GM21717 (cell line): ENCODE measurements around the gene SHANK3.

Experiments
- ATAC-seq: cut with Tn5 transposase; IDR thresholded peaks from one replicate; pipeline ENCODE4 v1.9.1; 2021; ENCODE audit warnings: mild to moderate bottlenecking, moderate library complexity; ENCODE audit not compliant: unreplicated experiment

The SHANK3 gene

DNA sequence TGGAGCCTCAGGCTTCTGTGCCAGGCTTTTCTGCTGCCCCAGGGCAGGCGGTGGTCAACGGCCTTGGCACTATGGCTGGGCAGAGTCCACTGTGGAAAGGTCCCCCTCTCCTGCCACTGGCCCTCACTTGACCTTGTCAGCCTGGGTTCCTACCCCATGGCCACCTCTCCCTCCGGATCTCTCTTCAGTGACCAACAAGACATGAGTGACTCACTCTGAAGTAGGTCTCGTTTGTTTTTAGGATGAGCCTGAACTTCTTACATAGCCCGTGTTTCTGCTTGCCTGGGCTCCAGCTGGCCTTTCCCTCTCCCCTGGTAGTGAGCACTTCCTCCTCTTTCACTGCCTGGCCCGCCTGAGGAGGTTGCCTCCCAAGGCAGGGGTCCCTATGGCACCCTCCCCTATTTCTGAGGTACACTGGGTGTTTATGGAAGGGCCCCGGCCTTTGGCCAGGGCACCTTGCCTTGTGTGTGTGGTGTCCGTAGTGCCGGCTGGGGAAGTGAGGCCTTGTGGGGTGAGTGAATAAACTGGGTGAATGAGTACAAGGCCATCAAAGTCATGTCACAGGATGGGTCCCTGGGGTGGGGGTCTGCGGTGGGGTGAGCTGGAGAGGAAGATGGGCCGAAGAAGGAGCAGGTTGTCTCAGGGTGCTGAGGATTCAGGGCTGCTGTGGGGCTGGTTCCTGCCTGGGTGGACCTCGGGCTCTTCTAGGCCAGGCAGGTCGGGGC lies 5.0 kb downstream of the SHANK3 start:
- no peak for ATAC-seq

DNA sequence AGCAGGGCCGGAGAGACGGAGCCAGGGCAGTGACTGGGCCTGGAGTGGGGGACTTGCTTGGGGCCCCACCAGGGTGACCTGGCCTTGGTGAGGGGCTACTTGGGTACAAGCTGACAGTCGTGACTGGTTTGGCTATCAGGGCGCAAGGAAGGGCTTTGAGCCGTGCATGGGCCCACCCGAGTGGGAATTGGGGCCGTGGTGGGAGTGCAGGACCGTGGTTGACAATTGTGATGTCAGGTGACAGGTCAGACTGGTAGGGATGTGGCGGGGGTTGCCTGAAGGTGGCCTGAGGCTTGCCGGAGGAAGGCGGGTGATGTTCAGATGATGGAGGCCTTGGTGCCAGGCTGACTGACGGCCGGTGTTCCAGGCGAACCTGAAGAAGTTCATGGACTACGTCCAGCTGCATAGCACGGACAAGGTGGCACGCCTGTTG lies 5.6 kb downstream of the SHANK3 start:
- ATAC-seq = no peak

DNA sequence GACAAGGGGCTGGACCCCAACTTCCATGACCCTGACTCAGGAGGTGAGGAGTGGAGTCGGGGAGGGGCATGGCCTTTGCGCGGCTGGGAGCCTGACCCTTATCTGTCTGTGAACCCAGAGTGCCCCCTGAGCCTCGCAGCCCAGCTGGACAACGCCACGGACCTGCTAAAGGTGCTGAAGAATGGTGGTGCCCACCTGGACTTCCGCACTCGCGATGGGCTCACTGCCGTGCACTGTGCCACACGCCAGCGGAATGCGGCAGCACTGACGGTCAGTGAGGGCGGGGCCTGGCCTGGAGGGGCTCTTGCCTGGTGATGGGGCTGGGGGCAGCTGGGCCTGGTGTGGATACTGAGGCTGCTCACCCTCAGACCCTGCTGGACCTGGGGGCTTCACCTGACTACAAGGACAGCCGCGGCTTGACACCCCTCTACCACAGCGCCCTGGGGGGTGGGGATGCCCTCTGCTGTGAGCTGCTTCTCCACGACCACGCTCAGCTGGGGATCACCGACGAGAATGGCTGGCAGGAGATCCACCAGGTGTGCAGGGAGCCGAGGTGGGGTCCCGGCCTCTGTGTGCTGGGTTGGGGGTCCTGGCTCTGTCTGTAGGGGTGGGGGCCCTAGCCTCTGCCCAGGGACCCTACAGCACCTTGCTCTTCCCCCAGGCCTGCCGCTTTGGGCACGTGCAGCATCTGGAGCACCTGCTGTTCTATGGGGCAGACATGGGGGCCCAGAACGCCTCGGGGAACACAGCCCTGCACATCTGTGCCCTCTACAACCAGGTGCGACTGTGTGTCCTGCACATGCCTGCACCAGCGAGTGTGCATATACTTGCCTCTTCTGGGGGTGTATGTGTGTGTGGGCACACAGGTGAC lies 6.3 kb downstream of the SHANK3 start:
- ATAC-seq = no peak

DNA sequence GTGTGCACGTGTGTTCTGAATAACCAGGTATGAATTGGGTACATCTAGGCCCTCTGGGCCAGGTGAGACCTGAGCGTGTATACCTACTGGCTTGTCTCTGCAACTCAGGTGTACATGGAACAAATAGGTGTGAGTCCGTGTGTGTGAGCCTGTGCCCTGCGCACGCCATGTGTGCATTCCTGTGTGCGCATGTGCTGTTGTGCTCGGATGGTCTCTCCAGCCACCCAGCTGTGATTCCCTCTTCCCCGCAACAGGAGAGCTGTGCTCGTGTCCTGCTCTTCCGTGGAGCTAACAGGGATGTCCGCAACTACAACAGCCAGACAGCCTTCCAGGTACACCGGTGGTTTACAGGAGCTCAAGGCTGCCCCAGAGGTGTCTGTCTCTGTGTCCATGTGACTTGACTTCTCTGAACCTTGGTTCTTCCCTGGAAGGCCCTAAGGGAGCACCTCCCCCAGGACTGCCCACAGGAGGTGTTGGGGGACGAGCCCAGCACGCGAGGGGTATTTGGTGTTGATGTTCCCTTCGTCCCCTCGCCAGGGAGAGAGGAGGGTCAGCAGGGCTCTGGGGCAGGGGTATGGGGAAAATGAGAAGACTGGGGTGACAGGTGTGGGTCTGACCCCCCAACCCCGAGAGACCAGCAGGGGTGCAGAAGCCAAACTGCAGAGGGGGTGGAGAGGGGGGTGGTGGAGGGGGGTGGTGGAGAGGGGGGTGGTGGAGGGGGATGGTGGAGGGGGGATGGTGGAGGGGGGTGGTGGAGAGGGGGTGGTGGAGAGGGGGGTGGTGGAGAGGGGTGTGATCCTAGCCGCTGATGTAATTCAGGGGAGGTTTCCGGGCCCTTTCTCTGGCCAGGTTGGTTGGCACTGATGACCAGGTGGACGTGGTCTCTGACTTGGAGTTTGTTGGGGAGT lies 10.7 kb downstream of the SHANK3 start:
- no peak for ATAC-seq

DNA sequence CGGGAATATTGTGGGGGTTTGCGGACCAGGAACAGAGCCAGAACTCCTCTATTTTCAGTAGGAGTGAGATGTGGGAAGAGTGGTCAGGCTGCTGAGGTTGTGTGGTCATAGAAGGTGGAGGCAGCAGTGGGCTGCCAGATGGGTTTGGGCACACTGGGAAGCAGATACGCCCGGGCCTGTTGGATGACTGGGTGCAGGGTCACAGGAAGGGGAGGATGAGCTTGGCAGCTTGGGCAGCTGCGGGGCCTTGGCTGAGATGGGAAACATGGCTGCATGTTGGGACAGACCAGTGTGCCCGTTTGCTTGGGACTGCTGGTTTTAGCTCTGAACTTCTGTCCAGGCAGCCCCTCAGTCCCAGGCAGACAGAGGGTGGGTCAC lies 11.4 kb downstream of the SHANK3 start:
- ATAC-seq = no peak

DNA sequence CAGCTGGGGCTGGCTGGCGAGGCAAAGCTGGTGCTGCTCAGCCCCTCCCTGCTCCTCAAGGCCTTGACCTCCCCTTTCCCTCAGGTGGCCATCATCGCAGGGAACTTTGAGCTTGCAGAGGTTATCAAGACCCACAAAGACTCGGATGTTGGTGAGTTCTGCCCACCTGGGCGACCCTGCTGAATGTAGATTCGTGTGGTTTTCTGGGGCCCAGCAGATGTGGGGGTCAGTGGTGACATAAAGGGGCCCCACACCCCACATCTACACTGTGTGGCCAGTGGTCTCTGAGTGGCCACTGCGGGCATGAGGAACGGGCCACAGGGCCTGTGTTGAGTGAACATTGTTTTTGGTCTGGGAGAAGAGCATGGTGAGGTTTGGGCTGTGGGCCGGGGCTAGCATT lies 11.9 kb downstream of the SHANK3 start:
- no peak for ATAC-seq

DNA sequence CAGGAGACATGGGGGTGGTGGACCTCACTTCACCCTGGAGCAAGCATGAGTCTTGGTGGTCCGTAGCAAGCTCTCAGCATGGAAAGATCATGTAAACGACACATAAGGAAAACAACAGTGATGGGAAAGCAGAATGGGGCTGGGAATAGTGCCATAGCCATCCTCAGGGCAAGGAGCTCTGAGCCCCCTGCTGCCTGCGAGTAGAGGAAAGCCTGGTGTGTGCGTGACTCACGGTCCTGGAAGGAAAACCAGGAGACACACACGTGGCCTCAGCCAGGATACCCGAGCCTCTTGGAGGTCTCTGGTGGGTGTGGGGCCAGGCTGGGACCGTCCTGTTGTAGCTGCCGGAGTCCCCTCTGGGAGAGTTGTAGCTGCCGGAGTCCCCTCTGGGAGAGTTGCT lies 12.4 kb downstream of the SHANK3 start:
- no peak for ATAC-seq

DNA sequence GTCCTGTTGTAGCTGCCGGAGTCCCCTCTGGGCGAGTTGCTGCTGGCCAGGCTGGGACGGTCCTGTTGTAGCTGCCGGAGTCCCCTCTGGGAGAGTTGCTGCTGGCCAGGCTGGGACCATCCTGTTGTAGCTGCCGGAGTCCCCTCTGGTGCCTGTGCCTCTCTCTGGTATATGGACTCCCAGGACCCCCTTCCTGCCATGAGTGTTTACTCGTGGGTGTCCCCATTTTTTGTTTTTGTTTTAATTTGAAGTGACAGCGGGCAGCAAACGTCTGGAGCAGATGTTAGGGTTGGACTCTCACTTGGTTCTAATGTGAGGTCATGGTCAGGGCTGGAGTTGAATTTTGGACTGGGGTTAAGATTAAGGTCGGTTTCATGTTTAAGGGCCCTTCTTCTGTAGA lies 14.2 kb downstream of the SHANK3 start:
- ATAC-seq = no peak

DNA sequence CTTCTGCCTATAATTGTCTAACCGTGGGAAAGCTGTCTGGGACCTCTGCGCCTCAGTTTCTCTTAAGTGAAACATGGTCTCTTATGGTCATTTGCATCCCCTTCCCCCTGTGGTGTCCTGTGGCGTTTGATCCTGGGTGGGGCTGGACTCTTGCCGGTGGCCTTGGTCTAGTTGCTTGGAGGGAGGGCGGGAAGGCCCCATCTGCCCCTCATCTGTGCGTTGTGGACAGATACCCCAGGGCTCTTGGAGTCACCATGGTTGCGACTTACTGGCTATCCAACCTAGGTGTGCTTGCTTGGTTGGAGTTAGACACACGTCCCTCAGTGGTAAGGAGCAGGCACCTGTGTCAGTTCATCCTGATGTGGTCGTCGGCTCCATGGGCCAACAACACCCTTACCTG lies 15.2 kb downstream of the SHANK3 start:
- no peak for ATAC-seq

DNA sequence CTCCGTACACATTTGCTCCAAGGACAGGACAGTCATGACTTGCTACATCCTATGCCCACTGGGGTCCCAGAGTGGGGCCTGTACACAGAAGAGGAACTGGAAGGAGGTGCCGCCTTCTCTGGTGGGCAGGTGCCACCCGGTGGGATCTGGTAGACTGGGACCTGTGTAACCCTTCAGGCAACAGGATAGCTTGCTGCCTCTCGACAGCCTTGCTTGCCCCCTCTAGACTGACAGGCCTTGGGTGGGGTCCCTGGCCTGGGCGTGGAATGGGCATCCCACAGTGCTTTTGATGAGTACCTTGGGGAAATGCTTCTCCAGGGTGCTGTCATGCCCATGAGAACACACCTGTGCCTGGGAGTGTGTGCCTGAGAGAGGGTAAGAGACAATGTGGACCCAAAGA lies 15.8 kb downstream of the SHANK3 start:
- no peak for ATAC-seq

DNA sequence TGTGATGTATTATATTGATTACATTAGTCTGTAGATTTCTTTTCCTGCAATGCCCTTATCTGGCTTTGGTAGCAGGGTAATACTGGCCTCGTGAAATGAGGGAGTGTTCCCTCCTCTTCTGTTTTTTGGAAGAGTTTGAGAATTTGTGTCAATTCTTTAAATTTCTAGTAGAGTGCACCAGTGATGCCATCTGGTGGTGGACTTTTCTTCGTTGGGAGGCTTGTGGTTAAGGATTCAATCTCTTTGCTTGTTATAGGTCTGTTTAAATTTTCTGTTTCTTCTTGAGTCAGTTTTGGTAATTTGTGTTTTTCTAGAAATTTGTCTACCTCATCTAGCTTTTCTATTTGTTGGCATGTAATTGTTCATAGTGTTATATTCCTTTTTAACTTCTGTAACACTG lies 18.9 kb downstream of the SHANK3 start:
- no peak for ATAC-seq

DNA sequence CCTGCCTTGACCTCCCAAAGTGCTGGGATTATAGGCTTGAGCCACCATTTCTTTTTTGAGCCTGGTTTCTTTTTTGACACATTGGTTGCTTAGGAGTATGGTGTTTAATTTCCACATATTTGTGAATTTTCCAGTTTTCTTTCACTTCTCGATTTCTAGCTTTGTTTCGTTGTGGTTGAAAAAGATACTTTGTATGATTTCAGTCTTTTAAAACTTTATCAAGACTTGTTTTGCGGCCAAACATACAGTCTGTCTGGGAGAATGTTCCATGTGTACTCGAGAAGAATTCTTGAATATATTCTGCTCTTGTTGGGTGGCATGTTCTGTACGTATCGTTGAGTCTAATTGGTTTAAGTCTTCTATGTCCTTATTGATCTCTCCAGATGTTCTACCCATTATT lies 20.8 kb downstream of the SHANK3 start:
- no peak for ATAC-seq

DNA sequence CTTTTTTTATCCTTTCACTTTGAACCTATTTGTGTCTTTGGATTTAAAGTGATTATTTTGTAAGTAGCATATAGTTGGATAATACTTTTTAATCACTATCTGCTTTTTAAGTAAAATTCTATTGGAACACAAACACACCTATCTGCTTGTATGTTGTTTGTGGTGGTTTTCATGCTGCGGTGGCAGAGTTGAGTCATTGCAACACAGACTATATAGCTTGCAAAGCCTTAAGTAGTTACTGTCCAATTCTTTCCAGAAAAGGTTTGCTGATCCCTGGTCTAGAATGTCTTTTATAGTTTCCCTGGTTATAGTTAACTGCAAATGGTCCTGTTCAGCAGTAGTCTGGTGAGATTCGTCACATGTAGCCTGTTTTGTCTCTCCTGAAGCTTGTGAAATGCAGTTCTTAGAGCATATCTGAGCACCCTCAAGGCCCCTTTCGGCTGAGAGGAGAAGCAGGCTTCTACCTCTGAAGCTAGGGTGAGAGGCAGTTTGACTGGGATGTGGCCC lies 21.5 kb downstream of the SHANK3 start:
- ATAC-seq = no peak

DNA sequence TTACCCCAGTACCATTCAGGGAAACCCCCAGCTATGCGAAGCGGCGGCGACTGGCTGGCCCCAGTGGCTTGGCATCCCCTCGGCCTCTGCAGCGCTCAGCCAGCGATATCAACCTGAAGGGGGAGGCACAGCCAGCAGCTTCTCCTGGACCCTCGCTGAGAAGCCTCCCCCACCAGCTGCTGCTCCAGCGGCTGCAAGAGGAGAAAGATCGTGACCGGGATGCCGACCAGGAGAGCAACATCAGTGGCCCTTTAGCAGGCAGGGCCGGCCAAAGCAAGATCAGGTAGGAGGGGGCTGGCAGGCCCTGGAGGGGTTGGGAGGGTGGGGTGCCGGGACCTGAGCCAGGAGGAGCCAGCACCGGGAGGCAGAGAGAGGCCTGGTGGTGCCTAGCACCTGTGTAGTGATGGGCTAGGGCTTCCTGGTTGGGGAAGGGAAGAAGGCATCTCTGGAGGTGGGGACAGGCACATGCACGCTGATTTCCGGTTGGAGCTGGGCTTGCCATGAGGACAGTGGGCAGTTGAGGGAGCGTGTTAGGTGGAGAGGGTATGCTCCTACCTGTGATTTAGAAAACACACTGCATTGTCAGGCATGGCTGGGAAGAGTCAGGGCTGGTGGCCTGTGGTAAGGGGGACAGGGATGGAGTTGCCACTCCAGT lies 22.3 kb downstream of the SHANK3 start:
- no peak for ATAC-seq

DNA sequence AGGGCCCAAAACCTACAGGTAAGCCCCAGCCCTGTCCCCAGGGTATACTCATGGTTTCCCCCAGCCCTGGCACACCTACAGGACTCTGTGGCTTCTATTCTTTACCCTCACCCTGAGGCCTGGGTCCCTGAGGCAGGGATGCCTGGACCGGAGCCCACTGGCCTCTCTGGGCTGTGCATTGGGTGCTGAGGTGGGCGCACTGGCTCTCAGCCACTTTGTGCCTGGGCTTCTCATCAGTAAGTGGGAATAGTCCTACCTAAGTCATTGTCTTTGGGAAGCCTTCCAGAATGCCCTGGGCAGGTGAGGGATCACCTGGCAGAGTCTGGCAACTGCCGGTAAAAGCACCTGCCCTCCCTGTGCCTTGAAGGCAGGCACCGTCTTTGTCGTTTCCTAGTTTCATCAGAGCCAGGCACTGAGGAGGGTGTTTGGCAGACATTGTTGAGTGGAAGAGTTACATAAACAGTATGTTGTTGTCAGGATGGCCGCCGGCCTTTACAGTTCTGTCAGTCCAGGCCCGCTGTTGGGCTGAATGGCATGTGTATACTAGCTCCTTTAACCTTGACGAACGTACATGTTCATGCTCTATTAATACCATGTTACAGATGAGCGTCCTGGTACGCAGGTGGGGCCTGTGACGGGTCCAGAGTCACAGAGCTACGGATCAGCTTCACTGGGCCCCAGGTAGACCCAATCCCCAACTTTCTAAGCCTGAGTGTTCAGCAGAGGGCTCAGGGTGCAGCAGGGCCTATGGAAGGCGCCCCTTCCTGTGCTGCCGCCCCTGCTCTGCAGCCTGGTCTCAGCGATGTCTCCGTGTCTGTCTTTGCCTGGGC lies 23.0 kb downstream of the SHANK3 start:
- ATAC-seq = no peak

DNA sequence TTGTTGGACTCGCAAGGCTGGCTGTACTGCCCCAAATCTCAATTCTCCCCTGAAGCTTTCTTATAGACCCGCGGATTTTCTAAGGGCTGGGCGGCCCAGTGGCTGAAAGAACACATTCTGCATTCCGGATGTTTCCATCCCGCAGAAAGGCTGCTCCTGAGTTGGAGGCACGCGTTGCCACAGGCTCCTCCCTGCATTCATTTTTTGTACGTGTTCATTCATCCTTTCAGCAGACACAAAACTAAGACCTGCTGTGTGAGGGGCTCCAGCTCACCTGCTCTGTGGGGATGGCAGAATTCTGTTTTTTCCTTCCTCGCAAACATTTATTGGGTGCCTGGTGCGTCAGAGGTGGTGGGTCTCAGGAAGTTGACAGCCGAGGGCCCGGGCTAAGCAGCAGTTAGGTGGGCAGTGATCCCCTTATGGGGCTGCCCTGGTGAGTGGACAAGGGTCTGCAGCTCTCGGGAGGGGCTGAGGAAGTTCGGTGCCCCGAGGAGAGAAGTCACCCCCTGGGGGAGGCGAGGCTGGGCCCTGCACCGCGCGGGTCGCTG lies 23.7 kb downstream of the SHANK3 start:
- no peak for ATAC-seq

DNA sequence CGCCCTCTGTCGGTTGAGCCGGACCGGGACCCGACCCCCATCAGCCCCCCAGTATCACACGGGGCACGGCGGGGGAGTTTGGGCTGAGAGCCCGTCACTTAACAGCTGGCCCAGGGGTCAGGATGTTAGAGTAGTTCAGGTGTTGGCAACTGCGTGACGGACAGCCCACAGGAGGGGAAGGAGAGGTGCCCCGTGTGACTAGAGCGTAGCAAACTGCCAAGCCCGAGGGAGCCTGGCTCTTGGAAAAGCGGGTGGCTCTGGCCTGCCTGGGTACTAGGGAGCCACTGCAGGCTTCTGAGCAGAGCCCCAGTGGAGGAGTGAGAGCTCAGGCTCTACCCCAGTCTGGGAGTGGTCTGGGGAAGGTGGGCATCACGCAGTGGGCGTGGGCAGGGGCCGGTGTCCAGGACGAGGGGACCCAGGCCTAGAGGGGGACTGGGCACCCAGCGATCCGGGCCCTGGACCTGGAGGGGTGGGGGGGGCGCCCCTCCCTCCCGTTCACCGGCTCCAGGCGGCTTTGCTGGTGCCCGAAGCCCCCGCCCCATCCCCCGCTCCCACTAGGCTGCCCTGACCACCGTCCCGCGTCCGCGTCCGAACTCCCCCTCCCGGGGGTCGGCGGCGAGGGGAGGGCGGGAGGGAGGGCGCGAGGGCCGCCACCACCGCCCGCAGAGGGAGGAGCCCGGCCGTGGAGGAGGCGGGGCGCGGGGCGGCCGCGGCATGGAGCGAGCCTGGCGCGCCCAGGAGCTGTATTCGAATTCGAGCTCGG lies 24.4 kb downstream of the SHANK3 start:
- ATAC-seq = no peak

DNA sequence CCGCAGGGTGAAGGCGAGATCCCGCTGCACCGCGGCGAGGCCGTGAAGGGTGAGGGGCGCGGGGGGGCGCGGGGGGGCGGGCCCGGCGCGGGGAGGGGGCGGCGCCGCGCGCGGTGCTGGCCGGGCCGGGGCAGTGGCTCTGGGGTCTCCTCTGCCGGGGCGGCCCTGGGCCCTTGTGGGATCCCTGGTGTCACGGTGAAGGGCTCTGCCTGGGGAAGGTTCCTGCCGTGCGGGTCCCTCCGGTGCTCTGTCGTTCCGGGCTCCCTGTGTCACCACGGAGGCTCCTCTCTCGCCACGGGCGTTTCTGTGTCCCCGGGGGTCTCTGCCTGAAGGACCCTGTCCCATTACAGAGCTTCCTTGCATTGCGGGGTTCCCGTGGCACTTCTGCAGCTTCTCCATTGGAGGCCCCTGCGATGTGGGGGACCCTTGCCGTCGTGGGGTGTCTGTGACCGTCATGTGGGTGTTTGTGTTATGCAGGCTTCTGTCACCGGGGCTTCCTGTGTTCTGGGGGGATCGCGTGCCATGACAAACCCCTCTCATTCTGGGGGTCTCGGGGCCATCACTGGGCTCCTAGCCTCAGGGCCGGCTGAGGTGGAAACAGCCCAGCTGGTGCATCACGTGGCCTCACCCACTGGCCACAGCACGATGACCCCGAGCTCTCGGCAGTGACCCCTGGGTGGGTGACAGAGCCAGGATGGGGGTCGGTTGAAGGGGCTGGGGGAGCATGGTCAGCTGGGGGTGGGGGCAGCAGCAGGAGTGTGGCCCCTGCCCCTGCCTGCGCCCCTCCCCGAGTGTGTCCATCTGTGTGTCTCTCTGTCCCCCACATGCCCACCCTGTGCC lies 25.3 kb downstream of the SHANK3 start:
- ATAC-seq = no peak
